ENCODE results near the gene OPCML. TPM values are rescaled to one million over a fixed set of nuclear protein-coding genes. Genes with fewer than 3 reads are reported as not detected.

The OPCML gene
- polyA plus RNA-seq, 1 donor (not counting 4 experiments of a cell fraction or from before 2014, with no cell fraction given) = 0.04 TPM

GRCh38 chr11:132445859-132446291, 1086.4 kb downstream of the OPCML start:
- Histone ChIP-seq H3K79me2 (ENCODE audit: control insufficient read depth, insufficient read depth, low read length) (no peaks in the 10 kb centered on the region), H3K4me3 (ENCODE audit: control insufficient read depth in 2 of 3, extremely low read depth in 1 of 3, insufficient read depth in 2 of 3, low read depth in 1 of 3, low read length in 3 of 3) (no peak overlapping the region), H3K36me3 (ENCODE audit: control insufficient read depth in 2 of 2, extremely low read depth in 1 of 2, insufficient read depth in 2 of 2, low read length in 2 of 2) (no peaks in the 10 kb centered on the region), H3K9me1 (ENCODE audit: control insufficient read depth, extremely low read depth, insufficient read depth, low read length) (no peaks in the 10 kb centered on the region), H3K27me3 (ENCODE audit: control insufficient read depth, extremely low read depth, insufficient read depth, low read length) (no peaks in the 10 kb centered on the region), H3K4me1 (ENCODE audit: control insufficient read depth, extremely low read depth, insufficient read depth, low read length) (no peaks in the 10 kb centered on the region), H3K9me3 (ENCODE audit: control insufficient read depth, low read depth, low read length) (no peaks in the 10 kb centered on the region), H3K9ac (ENCODE audit: control insufficient read depth, extremely low read depth, insufficient read depth, low read length) (no peak overlapping the region), H2AFZ (ENCODE audit: control insufficient read depth, low read length) (no peak overlapping the region), H4K20me1 (ENCODE audit: control insufficient read depth, extremely low read depth, insufficient read depth, low read length) (no peaks in the 10 kb centered on the region), H3K4me2 (ENCODE audit: control insufficient read depth, extremely low read depth, insufficient read depth, low read depth, low read length) (no peak overlapping the region), H3K27ac (ENCODE audit: control insufficient read depth, insufficient read depth, low read length) (no peak overlapping the region)
- DNase-seq (ENCODE audit: low read depth, low spot score) = no peak
- no peak for FAIRE-seq
- dilution Hi-C loops (cut with MboI; ENCODE audit: extremely low pct_ligation_motif_present, low sequenced_read_pairs) = no loop called here
- TF ChIP-seq CTCF (optimal IDR thresholded peaks at IDR 0.05 in 1 of 3, IDR thresholded peaks at IDR 0.05 in 1 of 3, conservative IDR thresholded peaks at IDR 0.05 in 1 of 3; ENCODE audit: extremely low read depth in 1 of 3, insufficient read depth in 2 of 3, low read length in 3 of 3) (no peak), EZH2 (IDR thresholded peaks at IDR 0.05; ENCODE audit: low read length) (no peak)

GRCh38 chr11:132444911-132445310, 1087.4 kb downstream of the OPCML start:
- no peak overlapping the region for H3K9ac ChIP-seq (ENCODE audit: control insufficient read depth, extremely low read depth, insufficient read depth, low read length)
- no peaks in the 10 kb centered on the region for H3K9me3 ChIP-seq (ENCODE audit: control insufficient read depth, low read depth, low read length)
- no peaks in the 10 kb centered on the region for H3K9me1 ChIP-seq (ENCODE audit: control insufficient read depth, extremely low read depth, insufficient read depth, low read length)
- H4K20me1 ChIP-seq (ENCODE audit: control insufficient read depth, extremely low read depth, insufficient read depth, low read length) = no peaks in the 10 kb centered on the region
- no peak overlapping the region for H3K4me3 ChIP-seq (ENCODE audit: control insufficient read depth in 2 of 3, extremely low read depth in 1 of 3, insufficient read depth in 2 of 3, low read depth in 1 of 3, low read length in 3 of 3)
- TF ChIP-seq EZH2 (IDR thresholded peaks at IDR 0.05; ENCODE audit: low read length) = no peak
- no peak for TF ChIP-seq CTCF (optimal IDR thresholded peaks at IDR 0.05 in 1 of 3, IDR thresholded peaks at IDR 0.05 in 1 of 3, conservative IDR thresholded peaks at IDR 0.05 in 1 of 3; ENCODE audit: extremely low read depth in 1 of 3, insufficient read depth in 2 of 3, low read length in 3 of 3)
- no peak overlapping the region for H3K4me2 ChIP-seq (ENCODE audit: control insufficient read depth, extremely low read depth, insufficient read depth, low read depth, low read length)
- no peak for FAIRE-seq
- no peak overlapping the region for H3K27ac ChIP-seq (ENCODE audit: control insufficient read depth, insufficient read depth, low read length)
- no peaks in the 10 kb centered on the region for H3K79me2 ChIP-seq (ENCODE audit: control insufficient read depth, insufficient read depth, low read length)
- H2AFZ ChIP-seq (ENCODE audit: control insufficient read depth, low read length) = no peak overlapping the region
- no peaks in the 10 kb centered on the region for H3K36me3 ChIP-seq (ENCODE audit: control insufficient read depth in 2 of 2, extremely low read depth in 1 of 2, insufficient read depth in 2 of 2, low read length in 2 of 2)
- DNase-seq (ENCODE audit: low read depth, low spot score) = no peak
- H3K27me3 ChIP-seq (ENCODE audit: control insufficient read depth, extremely low read depth, insufficient read depth, low read length) = no peaks in the 10 kb centered on the region
- no peaks in the 10 kb centered on the region for H3K4me1 ChIP-seq (ENCODE audit: control insufficient read depth, extremely low read depth, insufficient read depth, low read length)
- dilution Hi-C loops (cut with MboI; ENCODE audit: extremely low pct_ligation_motif_present, low sequenced_read_pairs) = no loop called here

Measured in keratinocyte (primary cell).